H9 (cell line): ENCODE data around the gene NEB. TPM values are rescaled to one million over a fixed set of nuclear protein-coding genes. Genes with fewer than 3 reads are reported as not detected.

Experiments used
- DNase-seq: peaks from one replicate; pipeline ENCODE4 v3.0.0-alpha.2; 2017
- H2AFZ ChIP-seq: one replicate; pipeline ENCODE4 v1.6.1; 2013; ENCODE audit warnings: mild to moderate bottlenecking, low read length, control low read depth, moderate library complexity
- H2AK5ac ChIP-seq: 2 replicates; pipeline ENCODE4 v1.6.1; 2013; ENCODE audit warnings: low read length, control low read depth, mixed read lengths; ENCODE audit not compliant: insufficient read length
- H2BK120ac ChIP-seq: one replicate; pipeline ENCODE4 v1.6.1; 2013; ENCODE audit warnings: low read depth, mild to moderate bottlenecking, low read length, control low read depth, inconsistent platforms; ENCODE audit not compliant: poor library complexity, severe bottlenecking
- H2BK12ac ChIP-seq: 2 replicates; pipeline ENCODE4 v1.6.1; 2013; ENCODE audit warnings: low read length, control low read depth, mixed read lengths, low read depth; ENCODE audit not compliant: insufficient read length
- H2BK15ac ChIP-seq: 2 replicates; pipeline ENCODE4 v1.6.1; 2013; ENCODE audit warnings: low read depth, low read length, control low read depth
- H2BK20ac ChIP-seq: one replicate; pipeline ENCODE4 v1.6.1; 2013; ENCODE audit warnings: low read depth, mild to moderate bottlenecking, low read length, control low read depth, inconsistent platforms; ENCODE audit not compliant: poor library complexity, severe bottlenecking
- H2BK5ac ChIP-seq: 2 replicates; pipeline ENCODE4 v1.6.1; 2013; ENCODE audit warnings: low read length, control low read depth, mixed read lengths; ENCODE audit not compliant: insufficient read length
- H3K14ac ChIP-seq: 2 replicates; pipeline ENCODE4 v1.6.1; 2013; ENCODE audit warnings: low read length, control low read depth; ENCODE audit not compliant: insufficient read depth
- H3K18ac ChIP-seq: 2 replicates; pipeline ENCODE4 v1.6.1; 2013; ENCODE audit warnings: low read depth, mild to moderate bottlenecking, mixed read lengths, low read length, control low read depth; ENCODE audit not compliant: insufficient read length
- H3K23ac ChIP-seq: 2 replicates; pipeline ENCODE4 v1.6.1; 2013; ENCODE audit warnings: low read length, control low read depth, mixed read lengths, low read depth; ENCODE audit not compliant: insufficient read length
- H3K23me2 ChIP-seq: 2 replicates; pipeline ENCODE4 v1.6.1; 2013; ENCODE audit warnings: low read depth, mild to moderate bottlenecking, mixed read lengths, low read length, control low read depth; ENCODE audit not compliant: insufficient read length, poor library complexity, severe bottlenecking
- H3K27ac ChIP-seq: 2 replicates; pipeline ENCODE4 v1.5.1; 2013; ENCODE audit warnings: low read length, control low read depth, mixed read lengths, low read depth; ENCODE audit not compliant: insufficient read length
- H3K27me3 ChIP-seq: 2 replicates; pipeline ENCODE4 v1.6.1; 2013; ENCODE audit warnings: low read length, control low read depth, inconsistent platforms; ENCODE audit not compliant: insufficient read depth
- H3K4ac ChIP-seq: 2 replicates; pipeline ENCODE4 v1.6.1; 2013; ENCODE audit warnings: low read depth, mild to moderate bottlenecking, control low read depth, inconsistent platforms, low read length, moderate library complexity
- H3K4me1 ChIP-seq: 2 replicates; pipeline ENCODE4 v1.6.1; 2013; ENCODE audit warnings: low read length, control low read depth, inconsistent platforms; ENCODE audit not compliant: insufficient read depth
- H3K4me2 ChIP-seq: 2 replicates; pipeline ENCODE4 v1.6.1; 2013; ENCODE audit warnings: low read length, control low read depth, mixed read lengths; ENCODE audit not compliant: insufficient read length, insufficient read depth
- H3K56ac ChIP-seq: 2 replicates; pipeline ENCODE4 v1.6.1; 2013; ENCODE audit warnings: low read depth, mild to moderate bottlenecking, mixed read lengths, low read length, control low read depth; ENCODE audit not compliant: insufficient read length
- H3K79me1 ChIP-seq: 2 replicates; pipeline ENCODE4 v1.6.1; 2013; ENCODE audit warnings: low read depth, mild to moderate bottlenecking, moderate library complexity, low read length, control low read depth, inconsistent platforms; ENCODE audit not compliant: insufficient read depth, poor library complexity, severe bottlenecking
- H3K79me2 ChIP-seq: 2 replicates; pipeline ENCODE4 v1.6.1; 2013; ENCODE audit warnings: low read length, control low read depth, inconsistent platforms; ENCODE audit not compliant: insufficient read depth
- H3K9ac ChIP-seq: 2 replicates; pipeline ENCODE4 v1.6.1; 2013; ENCODE audit warnings: low read length, control low read depth, mixed read lengths; ENCODE audit not compliant: insufficient read length; ENCODE audit errors: extremely low read depth
- H3K9me3 ChIP-seq: one replicate; pipeline ENCODE4 v1.6.1; 2013; ENCODE audit warnings: low read depth, low read length, inconsistent platforms; ENCODE audit not compliant: control insufficient read depth
- H3T11ph ChIP-seq: one replicate; pipeline ENCODE4 v1.6.1; 2013; ENCODE audit warnings: mild to moderate bottlenecking, low read length, control low read depth, inconsistent platforms
- H4K20me1 ChIP-seq: one replicate; pipeline ENCODE4 v1.6.1; 2013; ENCODE audit not compliant: control insufficient read depth, insufficient read length, insufficient read depth
- H4K5ac ChIP-seq: 2 replicates; pipeline ENCODE4 v1.6.1; 2013; ENCODE audit warnings: low read depth, mild to moderate bottlenecking, mixed read lengths, low read length, control low read depth; ENCODE audit not compliant: insufficient read length
- H4K8ac ChIP-seq: replicated peaks from 2 replicates; pipeline ENCODE4 v1.6.1; 2013; ENCODE audit warnings: low read length, control low read depth, mixed read lengths, low read depth; ENCODE audit not compliant: insufficient read length
- H4K91ac ChIP-seq: 2 replicates; pipeline ENCODE4 v1.6.1; 2013; ENCODE audit warnings: low read depth, mild to moderate bottlenecking, moderate library complexity, mixed read lengths, low read length, control low read depth; ENCODE audit not compliant: insufficient read length
- H3K27ac Mint-ChIP-seq, 3 experiments: 2 replicates in 2 of 3; 3 replicates in 1 of 3; pipeline ENCODE4 v1.8.0; 2020 to 2021; ENCODE audit warnings: mixed read lengths in 3 of 3, mild to moderate bottlenecking in 1 of 3, moderate library complexity in 1 of 3
- H3K27me3 Mint-ChIP-seq: 2 replicates; pipeline ENCODE4 v1.8.0; 2021; ENCODE audit warnings: low read depth, mild to moderate bottlenecking, moderate library complexity, mixed read lengths
- H3K36me3 Mint-ChIP-seq, 3 experiments: 2 replicates in 2 of 3; 3 replicates in 1 of 3; pipeline ENCODE4 v1.8.0; 2020 to 2021; ENCODE audit warnings: low read depth in 3 of 3, mixed read lengths in 3 of 3; ENCODE audit not compliant: insufficient read depth in 1 of 3
- H3K4me1 Mint-ChIP-seq, 2 experiments: 2 replicates each; pipeline ENCODE4 v1.8.0; 2020; ENCODE audit warnings: mixed read lengths in 2 of 2
- H3K4me3 Mint-ChIP-seq, 2 experiments: 2 replicates in 1 of 2; 3 replicates in 1 of 2; pipeline ENCODE4 v1.8.0; 2020 to 2021; ENCODE audit warnings: mild to moderate bottlenecking in 2 of 2, mixed read lengths in 2 of 2, moderate library complexity in 1 of 2
- H3K9me3 Mint-ChIP-seq, 2 experiments: 2 replicates in 1 of 2; 3 replicates in 1 of 2; pipeline ENCODE4 v1.8.0; 2020; ENCODE audit warnings: mild to moderate bottlenecking in 2 of 2, mixed read lengths in 2 of 2, moderate library complexity in 1 of 2
- CTCF ChIP-seq: fragments of 200-600 bp; sonication (generic); conservative IDR thresholded peaks from 3 replicates; pipeline ENCODE4 v1.8.0; 2021; ENCODE audit warnings: antibody characterized with exemption, mild to moderate bottlenecking
- WGBS: extraction: QIAGEN DNeasy Blood & Tissue Kit; methylation state at CpG from one replicate; pipeline ENCODE4 v1.1.7; 2013; ENCODE audit warnings: missing lambda C conversion rate, low lambda C conversion rate, mixed read lengths; ENCODE audit not compliant: insufficient read length; ENCODE audit errors: extremely low coverage; 5-methylcytosine and 5-hydroxymethylcytosine counted together
- total RNA-seq: library from RNA; stranded (reverse); gene quantifications from 2 replicates; pipeline ENCODE4 v1.2.1, GENCODE V29; 2021

NEB gene
- total RNA-seq, 1 experiment from 2014 or later: 0.98 TPM

- Histone ChIP-seq H3K27me3 (no peaks in the 10 kb centered on the region), H4K8ac (no peak overlapping the region), H3T11ph (no peak overlapping the region), H3K4ac (no peak overlapping the region), H3K4me1 (no peaks in the 10 kb centered on the region), H4K20me1 (no peaks in the 10 kb centered on the region), H2BK5ac (no peak overlapping the region), H2AK5ac (no peak overlapping the region), H4K91ac (no peak overlapping the region), H3K27ac (no peak overlapping the region), H3K4me2 (no peak overlapping the region), H3K79me2 (no peaks in the 10 kb centered on the region), H3K23me2 (no peaks in the 10 kb centered on the region), H3K79me1 (no peaks in the 10 kb centered on the region), H3K18ac (no peak overlapping the region), H3K9ac (no peak overlapping the region), H2BK120ac (no peak overlapping the region), H2BK12ac (no peak overlapping the region), H3K14ac (no peak overlapping the region), H2AFZ (no peak overlapping the region), H2BK15ac (no peak overlapping the region), H3K9me3 (no peaks in the 10 kb centered on the region), H3K23ac (no peak overlapping the region), H3K56ac (no peak overlapping the region), H2BK20ac (no peak overlapping the region), H4K5ac (no peak overlapping the region)
- Mint-ChIP-seq H3K36me3 (peaks cover 0 to 6% (median 1%) of the 10 kb centered on the region in 3 experiments; a peak in 5 of 7 replicates), H3K27ac (no peak overlapping the region), H3K4me3 (no peak overlapping the region), H3K4me1 (no peaks in the 10 kb centered on the region), H3K27me3 (no peaks in the 10 kb centered on the region), H3K9me3 (peaks cover 4 to 6% of the 10 kb centered on the region in 2 experiments)
- no peak for DNase-seq
- WGBS: no CpG with 5 or more reads among the region's 1 CpG
- TF ChIP-seq CTCF: no peak
Measured at GRCh38 chr2:151638990-151639389, 95.3 kb downstream of the NEB start.
